Breast epithelium (tissue), 3 donors: ENCODE data around the gene SNTB2.
"Not testable (repeated sequence)": the region's sequence is repeated elsewhere in the genome, so short reads cannot be mapped to it uniquely, and the experiment has no call there.

ENCODE experiments used
- POLR2A ChIP-seq: fragments of 450-650 bp; IDR thresholded peaks from one replicate; pipeline ENCODE4 v1.6.1; 2016; ENCODE audit warnings: antibody characterized with exemption, mild to moderate bottlenecking, moderate library complexity
- TF ChIP-seq, protein P1 (sequence below), 3 donors: fragments of 450-650 bp; IDR thresholded peaks; one replicate each; pipeline ENCODE4 v1.5.1; 2016 to 2017; ENCODE audit warnings: antibody characterized with exemption in 3 of 3, mild to moderate bottlenecking in 3 of 3, moderate library complexity in 3 of 3

DNA sequence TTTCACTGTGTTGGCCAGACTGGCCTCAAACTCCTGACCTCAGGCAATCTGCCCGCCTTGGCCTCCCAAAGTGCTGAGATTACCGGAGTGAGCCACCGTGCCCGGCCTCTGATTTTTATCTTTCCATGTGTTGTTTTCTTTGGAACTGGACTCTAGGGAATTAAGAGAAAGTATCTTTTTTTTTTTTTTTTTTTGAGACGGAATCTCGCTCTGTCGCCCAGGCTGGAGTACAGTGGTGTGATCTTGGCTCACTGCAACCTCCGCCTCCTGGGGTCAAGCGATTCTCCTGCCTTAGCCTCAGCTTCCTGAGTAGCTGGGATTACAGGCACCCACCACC is 72.4 kb downstream of the SNTB2 start:
- TF ChIP-seq POLR2A, result not testable (repeated sequence)
- TF ChIP-seq, protein P1, sequence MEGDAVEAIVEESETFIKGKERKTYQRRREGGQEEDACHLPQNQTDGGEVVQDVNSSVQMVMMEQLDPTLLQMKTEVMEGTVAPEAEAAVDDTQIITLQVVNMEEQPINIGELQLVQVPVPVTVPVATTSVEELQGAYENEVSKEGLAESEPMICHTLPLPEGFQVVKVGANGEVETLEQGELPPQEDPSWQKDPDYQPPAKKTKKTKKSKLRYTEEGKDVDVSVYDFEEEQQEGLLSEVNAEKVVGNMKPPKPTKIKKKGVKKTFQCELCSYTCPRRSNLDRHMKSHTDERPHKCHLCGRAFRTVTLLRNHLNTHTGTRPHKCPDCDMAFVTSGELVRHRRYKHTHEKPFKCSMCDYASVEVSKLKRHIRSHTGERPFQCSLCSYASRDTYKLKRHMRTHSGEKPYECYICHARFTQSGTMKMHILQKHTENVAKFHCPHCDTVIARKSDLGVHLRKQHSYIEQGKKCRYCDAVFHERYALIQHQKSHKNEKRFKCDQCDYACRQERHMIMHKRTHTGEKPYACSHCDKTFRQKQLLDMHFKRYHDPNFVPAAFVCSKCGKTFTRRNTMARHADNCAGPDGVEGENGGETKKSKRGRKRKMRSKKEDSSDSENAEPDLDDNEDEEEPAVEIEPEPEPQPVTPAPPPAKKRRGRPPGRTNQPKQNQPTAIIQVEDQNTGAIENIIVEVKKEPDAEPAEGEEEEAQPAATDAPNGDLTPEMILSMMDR (IDR thresholded peaks at IDR 0.05), result not testable (repeated sequence)
